Measurements from ENCODE around the gene TLR9.

GRCh38 chr3:52254608-52255007, 29.2 kb upstream of the TLR9 start:
- TF ChIP-seq POLR2A (IDR thresholded peaks at IDR 0.05; ENCODE audit: low read depth), result no peak
- TF ChIP-seq CTCF (IDR thresholded peaks at IDR 0.05), result no peak
- TF ChIP-seq POLR2AphosphoS5 (IDR thresholded peaks at IDR 0.05), result no peak
- TF ChIP-seq EP300 (IDR thresholded peaks at IDR 0.05), result no peak
